Mammary epithelial cell (primary cell): ENCODE measurements around the gene CAMSAP1.

Source experiments
- EZH2 ChIP-seq: IDR thresholded peaks from 2 replicates; pipeline ENCODE4 v1.6.1; 2012; ENCODE audit warnings: low read length, inconsistent platforms, borderline replicate concordance
- TF ChIP-seq, protein P1 (sequence below), 2 donors: IDR thresholded peaks in 1 of 2; conservative IDR thresholded peaks in 1 of 2; 2 replicates each; pipeline ENCODE4 v1.5.1; 2011 to 2012; ENCODE audit warnings: inconsistent platforms in 2 of 2, low read length in 2 of 2, mild to moderate bottlenecking in 2 of 2, control low read depth in 1 of 2, low read depth in 1 of 2; ENCODE audit not compliant: insufficient read depth in 1 of 2; ENCODE audit errors: extremely low read depth in 1 of 2

- TF ChIP-seq, protein P1, sequence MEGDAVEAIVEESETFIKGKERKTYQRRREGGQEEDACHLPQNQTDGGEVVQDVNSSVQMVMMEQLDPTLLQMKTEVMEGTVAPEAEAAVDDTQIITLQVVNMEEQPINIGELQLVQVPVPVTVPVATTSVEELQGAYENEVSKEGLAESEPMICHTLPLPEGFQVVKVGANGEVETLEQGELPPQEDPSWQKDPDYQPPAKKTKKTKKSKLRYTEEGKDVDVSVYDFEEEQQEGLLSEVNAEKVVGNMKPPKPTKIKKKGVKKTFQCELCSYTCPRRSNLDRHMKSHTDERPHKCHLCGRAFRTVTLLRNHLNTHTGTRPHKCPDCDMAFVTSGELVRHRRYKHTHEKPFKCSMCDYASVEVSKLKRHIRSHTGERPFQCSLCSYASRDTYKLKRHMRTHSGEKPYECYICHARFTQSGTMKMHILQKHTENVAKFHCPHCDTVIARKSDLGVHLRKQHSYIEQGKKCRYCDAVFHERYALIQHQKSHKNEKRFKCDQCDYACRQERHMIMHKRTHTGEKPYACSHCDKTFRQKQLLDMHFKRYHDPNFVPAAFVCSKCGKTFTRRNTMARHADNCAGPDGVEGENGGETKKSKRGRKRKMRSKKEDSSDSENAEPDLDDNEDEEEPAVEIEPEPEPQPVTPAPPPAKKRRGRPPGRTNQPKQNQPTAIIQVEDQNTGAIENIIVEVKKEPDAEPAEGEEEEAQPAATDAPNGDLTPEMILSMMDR (conservative IDR thresholded peaks at IDR 0.05 in 1 of 2, IDR thresholded peaks at IDR 0.05 in 1 of 2; ENCODE audit: extremely low read depth in 1 of 2, insufficient read depth in 1 of 2, low read depth in 1 of 2, low read length in 2 of 2): no peak
- TF ChIP-seq EZH2: no peak
These were observed 58.2 kb downstream of the CAMSAP1 start for GRCh38 chr9:135849181-135849580.
